Gastroesophageal sphincter (tissue), 4 donors: Measurements from ENCODE around the gene UBTF. TPM values are rescaled to one million over a fixed set of nuclear protein-coding genes. Genes with fewer than 3 reads are reported as not detected.

Experiments used
- ATAC-seq: fragments of 150-250 bp; one replicate; pipeline ENCODE4 v1.9.1; 2016; ENCODE audit warnings: mild to moderate bottlenecking, moderate library complexity
- H3K27ac ChIP-seq, 4 donors: fragments of 200-600 bp; sonication (generic) in 3 of 4; 1 replicate in 3 of 4; 2 replicates in 1 of 4; pipeline ENCODE4 v1.5.1; 2016 to 2019
- H3K27me3 ChIP-seq: fragments of 200-600 bp; sonication (generic); one replicate; pipeline ENCODE4 v1.5.1; 2019
- H3K36me3 ChIP-seq, 2 donors: fragments of 200-600 bp; sonication (generic); one replicate each; pipeline ENCODE4 v1.5.1; 2019; ENCODE audit warnings: control low read depth in 1 of 2
- H3K4me1 ChIP-seq, 3 donors: fragments of 200-600 bp; sonication (generic); 1 replicate in 2 of 3; 2 replicates in 1 of 3; pipeline ENCODE4 v1.5.1; 2016 to 2019; ENCODE audit warnings: control low read depth in 2 of 3
- H3K4me3 ChIP-seq, 2 donors: fragments of 200-600 bp; sonication (generic); one replicate each; pipeline ENCODE4 v1.5.1; 2019; ENCODE audit warnings: mild to moderate bottlenecking in 1 of 2, moderate library complexity in 1 of 2
- H3K9me3 ChIP-seq, 3 donors: fragments of 200-600 bp; sonication (generic); one replicate each; pipeline ENCODE4 v1.5.1; 2017 to 2019; ENCODE audit warnings: control low read depth in 2 of 3
- EP300 ChIP-seq: sonication (generic); formaldehyde crosslinking; IDR thresholded peaks from one replicate; pipeline ENCODE4 v1.6.1; 2017; ENCODE audit warnings: antibody characterized with exemption, mild to moderate bottlenecking
- POLR2A ChIP-seq, 2 donors: fragments of 450-650 bp; IDR thresholded peaks; one replicate each; pipeline ENCODE4 v1.6.1; 2017; ENCODE audit warnings: antibody characterized with exemption in 2 of 2, mild to moderate bottlenecking in 2 of 2, moderate library complexity in 1 of 2
- POLR2AphosphoS5 ChIP-seq: sonication (generic); formaldehyde crosslinking; IDR thresholded peaks from one replicate; pipeline ENCODE4 v1.6.1; 2017; ENCODE audit warnings: antibody characterized with exemption
- WGBS, 2 donors: methylation state at CpG; one replicate each; pipeline ENCODE4 v1.1.5; 2018; ENCODE audit warnings: low coverage in 1 of 2; 5-methylcytosine and 5-hydroxymethylcytosine counted together
- total RNA-seq, 4 donors: library from RNA; depleted of rRNA; stranded (reverse); fragments of >200 nt; gene quantifications; one replicate each; pipeline ENCODE4 v1.1.0, GENCODE V29; 2016
- TF ChIP-seq, protein P1 (sequence below), 4 experiments: fragments of 200-600 bp in 2 of 4; fragments of 450-650 bp in 2 of 4; sonication (generic) in 1 of 4; IDR thresholded peaks; one replicate each; pipeline ENCODE4 v1.5.1; 2017 to 2019; ENCODE audit warnings: antibody characterized with exemption in 4 of 4, mild to moderate bottlenecking in 2 of 4, moderate library complexity in 2 of 4

Gene UBTF
- total RNA-seq, 4 donors from 2014 or later: 55.6 to 85.5 (median 60.4) TPM

DNA sequence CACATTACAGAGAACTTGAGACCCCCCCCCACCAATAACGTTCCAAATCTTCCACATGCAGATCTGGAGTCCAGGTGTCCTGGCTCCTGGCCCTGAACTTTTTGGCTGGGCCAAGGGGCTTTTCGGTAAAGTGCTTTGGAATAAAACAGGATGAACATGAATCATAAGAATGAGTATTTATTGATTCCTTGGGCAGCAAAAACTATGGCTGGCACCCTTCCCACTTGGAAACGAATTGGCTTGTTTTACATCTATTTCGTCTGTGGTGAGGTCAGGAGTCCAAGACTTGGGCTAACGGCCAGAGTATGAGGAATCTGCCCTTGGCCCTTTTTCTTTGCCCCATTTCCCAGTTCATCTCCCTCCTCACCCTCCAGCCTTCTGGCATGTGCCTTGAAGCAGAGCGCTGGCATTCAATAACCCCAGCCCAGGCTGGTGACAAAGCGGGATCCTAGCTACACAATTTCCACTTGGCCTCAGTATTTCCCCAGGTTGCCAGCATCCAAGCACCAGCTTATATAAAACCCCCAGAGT is 4.1 kb upstream of the UBTF start:
- Histone ChIP-seq H3K27me3 (no peaks in the 10 kb centered on the region), H3K4me1 (peaks cover 0 to 31% (median 17%) of the 10 kb centered on the region in 3 donors), H3K27ac (peak overlapping the region in 3 of 4 donors; percentile 93 to 100 (median 96)), H3K4me3 (no peak overlapping the region), H3K36me3 (no peaks in the 10 kb centered on the region), H3K9me3 (no peaks in the 10 kb centered on the region)
- WGBS, 2 donors: 30 to 33% methylated on average over 6 to 7 of the region's 7 CpGs
- ATAC-seq: no peak
- no peak for TF ChIP-seq EP300
- TF ChIP-seq POLR2AphosphoS5: peak; percentile 49

DNA sequence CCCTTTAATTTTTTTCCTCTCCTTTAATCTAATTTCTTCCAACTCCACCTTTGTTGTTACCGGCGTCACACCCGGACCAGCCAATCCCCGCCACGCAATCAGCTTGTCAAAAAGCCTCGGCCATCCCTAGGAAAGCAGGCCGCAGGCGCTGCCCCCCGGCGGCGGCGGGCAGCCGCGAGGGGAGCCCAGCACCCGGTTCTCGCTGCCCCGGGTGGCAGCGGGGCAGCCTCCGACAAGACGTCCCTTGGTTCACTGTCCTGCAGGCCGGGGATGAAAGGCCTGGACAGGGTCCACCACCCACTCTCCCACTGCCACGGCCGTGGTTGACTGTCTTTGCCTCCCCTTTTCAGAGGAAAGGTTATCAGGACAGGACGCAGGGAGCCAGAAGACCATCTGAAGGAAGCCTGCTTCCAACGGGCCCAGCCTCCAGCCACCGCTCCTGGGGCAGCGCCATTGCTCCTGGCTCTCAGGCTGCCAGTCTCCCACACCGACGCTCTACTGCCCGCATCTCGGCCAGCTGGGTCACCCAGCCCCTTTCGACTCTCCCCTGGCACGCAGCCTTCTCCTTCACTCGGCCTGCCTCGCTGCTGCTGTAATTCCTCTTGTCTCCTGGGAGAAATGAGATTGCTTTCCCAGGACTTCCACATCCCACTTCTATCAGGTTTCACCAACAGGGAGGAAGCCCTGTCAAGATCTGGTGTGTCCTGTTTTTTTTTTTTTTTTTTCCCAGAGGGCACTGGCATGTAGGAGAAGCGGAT is 2.8 kb upstream of the UBTF start:
- 0% methylated on average over 9 of the region's 36 CpGs; no CpG with 5 or more reads in 1 of the 2 donors for WGBS, 2 donors

DNA sequence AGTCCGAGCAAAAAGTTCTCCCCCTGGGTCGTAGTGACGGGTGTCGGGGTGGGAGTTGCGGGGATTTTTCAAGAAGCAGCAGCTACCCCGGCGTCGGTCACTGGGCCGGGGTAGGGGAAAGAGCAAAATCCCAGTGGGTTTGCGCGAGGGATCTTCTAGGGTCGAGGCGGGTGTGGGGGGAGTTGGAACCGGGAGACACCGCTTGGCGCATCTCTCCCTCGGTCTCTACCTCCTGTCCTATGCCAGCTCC is 2.3 kb upstream of the UBTF start:
- Histone ChIP-seq H3K4me1 (peaks cover 7 to 46% (median 28%) of the 10 kb centered on the region in 3 donors), H3K9me3 (no peaks in the 10 kb centered on the region), H3K36me3 (peaks cover 0 to 7% of the 10 kb centered on the region in 2 donors), H3K27me3 (no peaks in the 10 kb centered on the region), H3K4me3 (peak overlapping the region; percentile 48 to 64), H3K27ac (peak overlapping the region; percentile 79 to 100 (median 94))
- ATAC-seq: no peak
- 0% methylated on average over 2 to 12 of the region's 17 CpGs for WGBS, 2 donors
- no peak for TF ChIP-seq POLR2A (IDR thresholded peaks at IDR 0.05)
- TF ChIP-seq, protein P1, sequence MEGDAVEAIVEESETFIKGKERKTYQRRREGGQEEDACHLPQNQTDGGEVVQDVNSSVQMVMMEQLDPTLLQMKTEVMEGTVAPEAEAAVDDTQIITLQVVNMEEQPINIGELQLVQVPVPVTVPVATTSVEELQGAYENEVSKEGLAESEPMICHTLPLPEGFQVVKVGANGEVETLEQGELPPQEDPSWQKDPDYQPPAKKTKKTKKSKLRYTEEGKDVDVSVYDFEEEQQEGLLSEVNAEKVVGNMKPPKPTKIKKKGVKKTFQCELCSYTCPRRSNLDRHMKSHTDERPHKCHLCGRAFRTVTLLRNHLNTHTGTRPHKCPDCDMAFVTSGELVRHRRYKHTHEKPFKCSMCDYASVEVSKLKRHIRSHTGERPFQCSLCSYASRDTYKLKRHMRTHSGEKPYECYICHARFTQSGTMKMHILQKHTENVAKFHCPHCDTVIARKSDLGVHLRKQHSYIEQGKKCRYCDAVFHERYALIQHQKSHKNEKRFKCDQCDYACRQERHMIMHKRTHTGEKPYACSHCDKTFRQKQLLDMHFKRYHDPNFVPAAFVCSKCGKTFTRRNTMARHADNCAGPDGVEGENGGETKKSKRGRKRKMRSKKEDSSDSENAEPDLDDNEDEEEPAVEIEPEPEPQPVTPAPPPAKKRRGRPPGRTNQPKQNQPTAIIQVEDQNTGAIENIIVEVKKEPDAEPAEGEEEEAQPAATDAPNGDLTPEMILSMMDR (IDR thresholded peaks at IDR 0.05): no peak
- TF ChIP-seq EP300: no peak
- TF ChIP-seq POLR2AphosphoS5: no peak

More for the DNA sequence above, 2.8 kb upstream of the UBTF start:
- Histone ChIP-seq H3K27me3 (no peaks in the 10 kb centered on the region), H3K36me3 (peaks cover 0 to 2% of the 10 kb centered on the region in 2 donors), H3K9me3 (no peaks in the 10 kb centered on the region), H3K4me3 (peak overlapping the region; percentile 48 to 64), H3K4me1 (peaks cover 7 to 41% (median 26%) of the 10 kb centered on the region in 3 donors), H3K27ac (peak overlapping the region; percentile 79 to 100 (median 94))
- TF ChIP-seq POLR2A (IDR thresholded peaks at IDR 0.05) (peak; percentile 40 to 71), EP300 (no peak), POLR2AphosphoS5 (peak; percentile 3)
- TF ChIP-seq, protein P1 (IDR thresholded peaks at IDR 0.05): peak in 2 of 4 experiments; percentile 22 to 52
- ATAC-seq: peak; percentile 41

DNA sequence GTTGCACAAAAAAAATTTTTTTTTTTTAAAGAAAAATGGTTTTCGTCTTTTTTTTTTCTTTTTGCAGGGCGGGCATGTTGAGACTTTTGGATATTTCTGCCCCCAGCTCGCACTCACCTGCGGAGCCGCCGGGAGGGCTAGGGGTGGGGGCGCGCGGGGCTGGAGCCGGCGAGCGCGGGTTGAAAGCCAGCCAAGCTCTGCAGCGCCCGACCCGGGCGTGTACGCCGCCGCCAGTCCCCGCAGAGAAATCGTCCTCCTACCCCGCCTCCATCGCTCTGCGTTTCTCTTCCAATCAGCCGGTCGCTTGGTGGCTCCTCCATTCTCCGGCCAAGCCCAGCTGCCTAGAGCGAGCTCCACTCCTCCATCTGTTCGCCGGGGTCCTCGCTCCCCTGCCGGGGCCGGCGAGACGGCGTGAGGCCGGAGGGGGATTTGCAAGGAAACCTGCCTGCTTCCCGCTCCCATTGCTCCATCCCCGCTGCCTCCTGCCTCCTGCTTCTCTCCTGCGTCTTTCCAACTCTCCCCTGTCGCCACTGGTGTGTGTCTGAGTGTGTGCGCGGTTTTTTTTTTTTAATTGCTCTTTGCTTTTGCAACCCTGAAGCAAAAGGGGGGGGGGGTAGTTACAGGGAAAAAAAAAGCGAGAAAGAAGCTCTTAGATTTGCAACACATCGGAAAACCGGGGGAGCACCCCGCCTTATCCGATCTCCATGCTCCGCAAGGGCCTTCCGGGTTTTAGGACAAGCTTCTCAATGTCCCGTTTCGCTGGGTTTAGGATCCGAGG is 1.8 kb upstream of the UBTF start:
- H3K36me3 ChIP-seq: peaks cover 0 to 12% of the 10 kb centered on the region in 2 donors
- H3K4me1 ChIP-seq: peaks cover 7 to 51% (median 28%) of the 10 kb centered on the region in 3 donors
- TF ChIP-seq POLR2AphosphoS5 (peak; percentile 28), EP300 (no peak), POLR2A (IDR thresholded peaks at IDR 0.05) (peak; percentile 11 to 44)
- TF ChIP-seq, protein P1 (IDR thresholded peaks at IDR 0.05): no peak
- H3K27ac ChIP-seq: peak overlapping the region; percentile 79 to 100 (median 94)
- no peaks in the 10 kb centered on the region for H3K27me3 ChIP-seq
- peak overlapping the region; percentile 48 to 64 for H3K4me3 ChIP-seq
- WGBS, 2 donors: 0 to 1% methylated on average over 8 to 34 of the region's 54 CpGs
- ATAC-seq: peak; percentile 17
- no peaks in the 10 kb centered on the region for H3K9me3 ChIP-seq
